Activated T-cell treated with anti-CD3 and anti-CD28 coated beads, Interleukin-2, amount 50 U/mL, for 72 hours (primary cell): ENCODE results near the gene YY1. TPM values are rescaled to one million over a fixed set of nuclear protein-coding genes. Genes with fewer than 3 reads are reported as not detected.
"Not testable (repeated sequence)": the region's sequence is repeated elsewhere in the genome, so short reads cannot be mapped to it uniquely, and the experiment has no call there.

Experiments used
- ATAC-seq, 2 donors: fragments of 150-1000 bp; cut with Tn5 transposase; replicated peaks in 1 of 2; 2 replicates each; pipeline ENCODE4 v1.10.0; 2021; ENCODE audit warnings: moderate library complexity in 2 of 2, mild to moderate bottlenecking in 1 of 2
- DNase-seq, 2 donors: peaks; one replicate each; pipeline ENCODE4 v3.0.0; 2021 to 2022; ENCODE audit warnings: mixed read lengths in 1 of 2
- H3K27ac Mint-ChIP-seq: one replicate; pipeline ENCODE4 v1.8.0; 2022; ENCODE audit warnings: mild to moderate bottlenecking, moderate library complexity, mixed read lengths
- H3K27me3 Mint-ChIP-seq: one replicate; pipeline ENCODE4 v1.8.0; 2022; ENCODE audit warnings: low read depth, mixed read lengths
- H3K36me3 Mint-ChIP-seq, 2 donors: one replicate each; pipeline ENCODE4 v1.8.0; 2022; ENCODE audit warnings: mixed read lengths in 2 of 2, mild to moderate bottlenecking in 1 of 2; ENCODE audit not compliant: insufficient read depth in 2 of 2
- H3K4me1 Mint-ChIP-seq: one replicate; pipeline ENCODE4 v1.8.0; 2022; ENCODE audit warnings: low read depth, mixed read lengths
- H3K4me3 Mint-ChIP-seq, 2 donors: one replicate each; pipeline ENCODE4 v1.8.0; 2022; ENCODE audit warnings: mild to moderate bottlenecking in 2 of 2, mixed read lengths in 2 of 2, moderate library complexity in 2 of 2
- H3K9me3 Mint-ChIP-seq, 2 donors: one replicate each; pipeline ENCODE4 v1.8.0; 2022; ENCODE audit warnings: mixed read lengths in 2 of 2
- total RNA-seq, 2 donors: library from RNA; stranded (reverse); gene quantifications; one replicate each; pipeline ENCODE4 v1.2.3, GENCODE V29; 2022

YY1 gene
- total RNA-seq, 2 donors from 2014 or later: 93.0 to 99.8 TPM

GRCh38 chr14:100292776-100293461 lies 54.0 kb downstream of the YY1 start:
- no peak for DNase-seq

GRCh38 chr14:100293497-100294212 lies 54.7 kb downstream of the YY1 start:
- no peaks in the 10 kb centered on the region for H3K36me3 Mint-ChIP-seq
- ATAC-seq: no peak
- H3K4me3 Mint-ChIP-seq: no peak overlapping the region
- no peak overlapping the region for H3K27ac Mint-ChIP-seq
- no peak for DNase-seq
- H3K27me3 Mint-ChIP-seq: no peaks in the 10 kb centered on the region
- H3K9me3 Mint-ChIP-seq: no peaks in the 10 kb centered on the region
- no peaks in the 10 kb centered on the region for H3K4me1 Mint-ChIP-seq

More at GRCh38 chr14:100292776-100293461, 54.0 kb downstream of the YY1 start:
- Mint-ChIP-seq H3K36me3 (no peaks in the 10 kb centered on the region), H3K27ac (no peak overlapping the region), H3K4me3 (no peak overlapping the region), H3K9me3 (no peaks in the 10 kb centered on the region), H3K27me3 (no peaks in the 10 kb centered on the region), H3K4me1 (no peaks in the 10 kb centered on the region)
- ATAC-seq: peak in 1 of 2 donors; percentile 5

DNA sequence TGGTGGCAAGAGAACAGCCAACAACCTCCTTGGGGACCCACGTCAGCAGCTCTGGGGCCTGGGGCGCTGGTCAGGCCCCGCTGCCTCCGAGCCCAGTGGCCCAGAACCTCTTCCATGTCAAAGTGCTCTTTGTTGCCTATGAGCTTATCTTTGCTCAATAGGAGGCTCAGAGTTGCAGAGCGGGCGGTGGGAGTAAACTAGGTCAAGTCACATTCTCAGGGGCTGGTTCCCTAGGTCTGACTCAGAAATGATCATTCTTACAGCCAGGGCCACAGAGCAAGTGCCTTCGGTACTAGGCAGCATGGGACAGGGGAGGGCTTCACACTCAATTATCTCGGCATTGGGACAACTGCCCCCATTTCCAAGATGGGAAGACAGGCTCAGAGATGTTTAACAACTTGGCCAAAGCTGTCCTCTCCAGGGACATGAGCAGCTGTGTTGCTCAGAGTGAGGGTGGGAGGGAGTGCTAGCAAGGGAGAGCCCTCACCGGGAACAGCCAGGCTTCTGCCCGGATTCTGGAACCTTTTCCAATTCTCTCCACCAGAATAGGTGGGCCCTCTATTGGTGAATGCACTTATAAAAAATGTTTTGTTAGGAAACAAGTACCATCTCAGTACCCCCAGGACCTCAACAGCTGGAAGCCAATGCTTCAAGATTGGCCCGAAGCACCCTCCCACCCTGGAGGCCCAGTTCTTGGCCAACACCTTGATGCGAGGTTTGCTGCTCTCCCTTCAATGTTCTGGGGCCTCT lies 55.4 kb downstream of the YY1 start:
- Mint-ChIP-seq H3K9me3 (no peaks in the 10 kb centered on the region), H3K27me3 (no peaks in the 10 kb centered on the region), H3K36me3 (no peaks in the 10 kb centered on the region), H3K27ac (no peak overlapping the region), H3K4me3 (no peak overlapping the region), H3K4me1 (no peaks in the 10 kb centered on the region)
- ATAC-seq (no peak), DNase-seq (no peak)

GRCh38 chr14:100294963-100295330 lies 56.0 kb downstream of the YY1 start:
- no peak for ATAC-seq
- Mint-ChIP-seq H3K27me3 (no peaks in the 10 kb centered on the region), H3K4me1 (no peaks in the 10 kb centered on the region), H3K36me3 (no peaks in the 10 kb centered on the region), H3K9me3 (no peaks in the 10 kb centered on the region), H3K4me3 (no peak overlapping the region), H3K27ac (no peak overlapping the region)
- no peak for DNase-seq

DNA sequence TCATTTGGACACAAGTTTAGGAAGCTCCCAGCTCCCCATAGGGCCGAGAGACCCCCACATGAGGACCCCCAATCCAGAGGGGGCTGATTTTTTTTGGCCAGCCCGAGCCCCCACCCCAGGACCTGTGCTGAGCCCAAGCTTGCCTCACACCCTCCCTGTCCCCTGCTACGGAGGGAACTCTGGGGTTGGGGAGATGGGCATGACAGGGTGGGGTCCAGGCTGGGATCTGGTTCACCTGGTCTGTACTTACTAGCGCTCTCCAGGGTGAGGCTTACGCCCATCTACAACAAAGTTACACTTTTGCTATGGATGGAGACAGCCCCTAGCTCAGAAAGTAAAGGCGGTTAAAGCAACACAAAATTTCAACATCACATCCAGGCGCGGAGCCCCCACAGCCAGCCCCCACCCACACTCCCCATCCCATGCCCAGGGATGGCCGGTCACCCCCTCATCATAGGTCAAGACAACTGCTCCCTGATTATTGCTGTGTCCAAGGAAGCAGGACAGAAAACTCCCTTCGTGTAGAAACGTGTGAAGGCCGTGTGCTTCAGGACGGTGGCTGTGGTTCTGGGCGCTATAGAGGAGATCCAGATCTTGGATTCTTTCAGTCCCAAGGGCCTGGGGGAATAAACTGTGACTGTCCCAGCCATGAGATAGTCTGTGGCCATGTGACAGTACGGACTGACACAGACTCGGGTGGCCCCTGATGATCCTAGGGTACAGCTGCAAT lies 56.6 kb downstream of the YY1 start:
- no peak for ATAC-seq
- no peaks in the 10 kb centered on the region for H3K27me3 Mint-ChIP-seq
- H3K4me1 Mint-ChIP-seq: no peaks in the 10 kb centered on the region
- H3K27ac Mint-ChIP-seq: no peak overlapping the region
- H3K9me3 Mint-ChIP-seq: no peaks in the 10 kb centered on the region
- no peak for DNase-seq
- H3K4me3 Mint-ChIP-seq: no peak overlapping the region
- no peaks in the 10 kb centered on the region for H3K36me3 Mint-ChIP-seq

- H3K36me3 Mint-ChIP-seq: no peaks in the 10 kb centered on the region
- no peak overlapping the region for H3K27ac Mint-ChIP-seq
- DNase-seq (no peak), ATAC-seq (no peak)
- no peak overlapping the region for H3K4me3 Mint-ChIP-seq
- H3K4me1 Mint-ChIP-seq: no peaks in the 10 kb centered on the region
- H3K27me3 Mint-ChIP-seq: no peaks in the 10 kb centered on the region
- no peaks in the 10 kb centered on the region for H3K9me3 Mint-ChIP-seq
Measured at GRCh38 chr14:100296106-100296651, 57.2 kb downstream of the YY1 start.

GRCh38 chr14:100296729-100297128 lies 57.8 kb downstream of the YY1 start:
- H3K27me3 Mint-ChIP-seq, H3K4me3 Mint-ChIP-seq, H3K27ac Mint-ChIP-seq, H3K4me1 Mint-ChIP-seq, H3K9me3 Mint-ChIP-seq, ATAC-seq, H3K36me3 Mint-ChIP-seq, DNase-seq: not testable (repeated sequence)

DNA sequence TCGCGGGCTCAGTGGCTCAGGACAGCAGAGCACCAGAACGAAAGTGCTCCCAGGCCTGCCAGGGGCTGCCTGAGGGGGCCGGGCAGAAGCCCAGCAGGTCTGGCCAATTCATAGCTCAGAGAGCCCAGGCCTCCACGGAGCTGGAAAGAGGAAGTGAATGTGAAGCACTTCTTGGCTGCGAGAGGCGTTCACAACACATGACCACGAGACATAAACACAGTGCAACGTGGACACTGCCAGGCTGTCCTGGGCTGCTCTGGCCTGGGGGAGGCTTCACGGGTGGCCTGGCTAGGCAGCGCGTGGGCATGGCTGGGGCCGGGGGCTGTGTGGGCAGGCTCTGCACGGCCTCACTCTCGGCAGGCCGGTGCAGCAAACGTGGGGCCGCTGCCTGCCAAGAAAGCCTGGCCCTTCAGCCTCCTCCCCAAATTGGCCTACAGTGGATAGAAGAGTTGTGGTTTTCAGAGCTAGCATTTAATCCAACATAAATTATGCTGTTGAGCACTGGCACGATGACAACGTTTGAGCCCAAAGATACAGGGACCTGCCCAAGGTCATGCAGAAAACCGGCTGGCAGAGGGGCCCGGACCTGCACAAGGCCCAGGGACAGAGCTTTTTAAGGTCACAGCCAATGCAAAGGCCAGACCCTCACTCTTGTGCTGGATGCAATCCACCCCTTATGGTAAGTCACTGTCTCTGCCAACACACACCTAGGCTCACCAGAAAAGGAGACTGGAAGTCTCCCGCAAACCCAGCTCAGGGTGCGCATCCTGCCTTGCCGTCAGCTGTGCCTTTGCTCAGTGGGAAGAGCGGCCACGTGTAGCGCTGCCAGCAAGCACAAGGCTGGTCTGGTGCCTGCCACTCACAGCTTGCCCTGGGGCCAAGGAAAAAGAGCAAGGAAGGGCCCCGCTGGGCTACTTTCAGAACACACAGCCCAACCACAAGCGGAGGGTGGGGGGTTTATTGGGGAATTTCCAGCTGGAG lies 58.7 kb downstream of the YY1 start:
- Mint-ChIP-seq H3K4me3 (no peak overlapping the region), H3K9me3 (no peaks in the 10 kb centered on the region), H3K27me3 (no peaks in the 10 kb centered on the region), H3K4me1 (no peaks in the 10 kb centered on the region), H3K27ac (no peak overlapping the region), H3K36me3 (no peaks in the 10 kb centered on the region)
- no peak for DNase-seq
- no peak for ATAC-seq

GRCh38 chr14:100298551-100299237 lies 59.8 kb downstream of the YY1 start:
- DNase-seq (no peak), ATAC-seq (peak in 1 of 2 donors; percentile 12)
- Mint-ChIP-seq H3K4me3 (no peak overlapping the region), H3K36me3 (no peaks in the 10 kb centered on the region), H3K27ac (no peak overlapping the region), H3K4me1 (no peaks in the 10 kb centered on the region), H3K27me3 (no peaks in the 10 kb centered on the region), H3K9me3 (no peaks in the 10 kb centered on the region)

GRCh38 chr14:100299238-100299560 lies 60.3 kb downstream of the YY1 start:
- H3K27ac Mint-ChIP-seq: no peak overlapping the region
- no peaks in the 10 kb centered on the region for H3K4me1 Mint-ChIP-seq
- H3K36me3 Mint-ChIP-seq: no peaks in the 10 kb centered on the region
- H3K9me3 Mint-ChIP-seq: no peaks in the 10 kb centered on the region
- ATAC-seq (no peak), DNase-seq (no peak)
- H3K27me3 Mint-ChIP-seq: no peaks in the 10 kb centered on the region
- H3K4me3 Mint-ChIP-seq: no peak overlapping the region

GRCh38 chr14:100302616-100303015 lies 63.7 kb downstream of the YY1 start:
- Mint-ChIP-seq H3K36me3 (no peaks in the 10 kb centered on the region), H3K4me3 (no peak overlapping the region), H3K27ac (no peak overlapping the region), H3K9me3 (no peaks in the 10 kb centered on the region), H3K4me1 (peaks cover 8% of the 10 kb centered on the region), H3K27me3 (peaks cover 13% of the 10 kb centered on the region)
- ATAC-seq (no peak), DNase-seq (no peak)
